K562 (cell line): ENCODE measurements around the gene RCOR1.
"Not testable (repeated sequence)": the region's sequence is repeated elsewhere in the genome, so short reads cannot be mapped to it uniquely, and the experiment has no call there.

Source experiments
- BHLHE40 ChIP-seq: IDR thresholded peaks from 2 replicates; pipeline ENCODE4 v1.6.1; 2011; ENCODE audit warnings: low read length, improper control_type of control experiment
- FOXK2 ChIP-seq, 2 experiments: fragments of 450-650 bp; IDR thresholded peaks in 1 of 2; conservative IDR thresholded peaks in 1 of 2; 2 replicates each; pipeline ENCODE4 v1.6.1; 2016; ENCODE audit warnings: low read depth in 2 of 2, mild to moderate bottlenecking in 1 of 2
- REST ChIP-seq, 2 experiments: fragments of 450-650 bp; formaldehyde crosslinking in 1 of 2; IDR thresholded peaks; 2 replicates each; pipeline versions ENCODE4 v1.4.0 to v1.6.1; 2014 to 2020; ENCODE audit warnings: mild to moderate bottlenecking in 2 of 2, borderline replicate concordance in 1 of 2, low read depth in 1 of 2
- RREB1 ChIP-seq: fragments of 250-450 bp; sonication (Bioruptor Pico); IDR thresholded peaks from 2 replicates; pipeline ENCODE4 v1.4.0; 2020
- SMARCA4 ChIP-seq: fragments of 450-650 bp; IDR thresholded peaks from 2 replicates; pipeline ENCODE4 v1.6.1; 2016
- TARDBP ChIP-seq: fragments of 450-650 bp; IDR thresholded peaks from 2 replicates; pipeline ENCODE4 v1.6.1; 2016
- ZFPM2 ChIP-seq: fragments of 250-450 bp; sonication (Bioruptor Pico); IDR thresholded peaks from 2 replicates; pipeline ENCODE4 v1.5.1; 2022; ENCODE audit warnings: mild to moderate bottlenecking
- ZNF174 ChIP-seq: fragments of 250-450 bp; sonication (Bioruptor Pico); IDR thresholded peaks from 2 replicates; pipeline ENCODE4 v1.4.0; 2020; ENCODE audit warnings: mild to moderate bottlenecking
- ZSCAN29 ChIP-seq: fragments of 450-650 bp; IDR thresholded peaks from 2 replicates; pipeline ENCODE4 v1.6.1; 2017
- TF ChIP-seq, protein P1 (sequence below): fragments of 450-650 bp; formaldehyde crosslinking; IDR thresholded peaks from 2 replicates; pipeline ENCODE4 v1.4.0; 2022; ENCODE audit warnings: missing genetic modification characterization
- TF ChIP-seq, protein P2 (sequence below): sonication (generic); formaldehyde crosslinking; IDR thresholded peaks from 2 replicates; pipeline ENCODE4 v1.5.0; 2020; ENCODE audit warnings: missing genetic modification reagents

GRCh38 chr14:102639611-102640010, 47.2 kb downstream of the RCOR1 start:
- TF ChIP-seq, protein P1, sequence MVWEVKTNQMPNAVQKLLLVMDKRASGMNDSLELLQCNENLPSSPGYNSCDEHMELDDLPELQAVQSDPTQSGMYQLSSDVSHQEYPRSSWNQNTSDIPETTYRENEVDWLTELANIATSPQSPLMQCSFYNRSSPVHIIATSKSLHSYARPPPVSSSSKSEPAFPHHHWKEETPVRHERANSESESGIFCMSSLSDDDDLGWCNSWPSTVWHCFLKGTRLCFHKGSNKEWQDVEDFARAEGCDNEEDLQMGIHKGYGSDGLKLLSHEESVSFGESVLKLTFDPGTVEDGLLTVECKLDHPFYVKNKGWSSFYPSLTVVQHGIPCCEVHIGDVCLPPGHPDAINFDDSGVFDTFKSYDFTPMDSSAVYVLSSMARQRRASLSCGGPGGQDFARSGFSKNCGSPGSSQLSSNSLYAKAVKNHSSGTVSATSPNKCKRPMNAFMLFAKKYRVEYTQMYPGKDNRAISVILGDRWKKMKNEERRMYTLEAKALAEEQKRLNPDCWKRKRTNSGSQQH (CRISPR knock-in tag), result not testable (repeated sequence)
- not testable (repeated sequence) for TF ChIP-seq RREB1; TARDBP; ZFPM2 (CRISPR knock-in tag); SMARCA4; FOXK2 (conservative IDR thresholded peaks at IDR 0.05 in 1 of 2, IDR thresholded peaks at IDR 0.05 in 1 of 2; ENCODE audit: low read depth in 2 of 2); BHLHE40; ZNF174 (CRISPR knock-in tag); ZSCAN29; REST (IDR thresholded peaks at IDR 0.05; ENCODE audit: borderline replicate concordance); REST (CRISPR knock-in tag; IDR thresholded peaks at IDR 0.05; ENCODE audit: low read depth)
- TF ChIP-seq, protein P2, sequence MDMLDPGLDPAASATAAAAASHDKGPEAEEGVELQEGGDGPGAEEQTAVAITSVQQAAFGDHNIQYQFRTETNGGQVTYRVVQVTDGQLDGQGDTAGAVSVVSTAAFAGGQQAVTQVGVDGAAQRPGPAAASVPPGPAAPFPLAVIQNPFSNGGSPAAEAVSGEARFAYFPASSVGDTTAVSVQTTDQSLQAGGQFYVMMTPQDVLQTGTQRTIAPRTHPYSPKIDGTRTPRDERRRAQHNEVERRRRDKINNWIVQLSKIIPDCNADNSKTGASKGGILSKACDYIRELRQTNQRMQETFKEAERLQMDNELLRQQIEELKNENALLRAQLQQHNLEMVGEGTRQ (CRISPR knock-in tag), result not testable (repeated sequence)
